Measurements from ENCODE around the gene ABCA10.

DNA sequence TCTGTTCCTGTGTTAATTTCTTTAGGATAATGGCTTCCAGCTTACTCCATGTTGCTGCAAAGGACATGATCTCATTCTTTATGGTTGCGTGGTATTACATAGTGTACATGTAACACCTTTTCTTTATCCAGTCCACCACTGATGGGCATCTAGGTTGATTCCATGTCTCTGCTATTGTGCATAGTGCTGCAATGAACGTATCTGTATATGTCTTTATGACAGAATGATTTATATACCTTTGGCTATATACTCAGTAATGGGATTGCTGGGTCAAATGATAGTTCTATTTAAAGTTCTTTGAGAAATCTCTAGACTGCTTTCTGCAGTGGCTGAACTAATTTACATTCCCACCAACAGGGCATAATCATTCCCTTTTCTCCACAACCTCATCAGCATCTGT, 39.8 kb downstream of the ABCA10 start:
- TF ChIP-seq, protein P1, sequence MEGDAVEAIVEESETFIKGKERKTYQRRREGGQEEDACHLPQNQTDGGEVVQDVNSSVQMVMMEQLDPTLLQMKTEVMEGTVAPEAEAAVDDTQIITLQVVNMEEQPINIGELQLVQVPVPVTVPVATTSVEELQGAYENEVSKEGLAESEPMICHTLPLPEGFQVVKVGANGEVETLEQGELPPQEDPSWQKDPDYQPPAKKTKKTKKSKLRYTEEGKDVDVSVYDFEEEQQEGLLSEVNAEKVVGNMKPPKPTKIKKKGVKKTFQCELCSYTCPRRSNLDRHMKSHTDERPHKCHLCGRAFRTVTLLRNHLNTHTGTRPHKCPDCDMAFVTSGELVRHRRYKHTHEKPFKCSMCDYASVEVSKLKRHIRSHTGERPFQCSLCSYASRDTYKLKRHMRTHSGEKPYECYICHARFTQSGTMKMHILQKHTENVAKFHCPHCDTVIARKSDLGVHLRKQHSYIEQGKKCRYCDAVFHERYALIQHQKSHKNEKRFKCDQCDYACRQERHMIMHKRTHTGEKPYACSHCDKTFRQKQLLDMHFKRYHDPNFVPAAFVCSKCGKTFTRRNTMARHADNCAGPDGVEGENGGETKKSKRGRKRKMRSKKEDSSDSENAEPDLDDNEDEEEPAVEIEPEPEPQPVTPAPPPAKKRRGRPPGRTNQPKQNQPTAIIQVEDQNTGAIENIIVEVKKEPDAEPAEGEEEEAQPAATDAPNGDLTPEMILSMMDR (IDR thresholded peaks at IDR 0.05): no peak
- TF ChIP-seq TCF7L2 (IDR thresholded peaks at IDR 0.05; ENCODE audit: low read depth, low read length): no peak
- no peak for TF ChIP-seq POLR2AphosphoS5 (IDR thresholded peaks at IDR 0.05; ENCODE audit: low read depth, low read length)
- no peak for TF ChIP-seq REST (IDR thresholded peaks at IDR 0.05; ENCODE audit: insufficient read depth in 1 of 2, low read depth in 2 of 2, low read length in 1 of 2)
